Kasumi-1 (cell line): ENCODE measurements around the gene GID8.
"Not testable (repeated sequence)": the region's sequence is repeated elsewhere in the genome, so short reads cannot be mapped to it uniquely, and the experiment has no call there.

Source experiments
- DNase-seq, 2 experiments: peaks; one replicate each; lab custom pipeline; 2025; lab: John Stamatoyannopoulos, UW

The GID8 gene

GRCh38 chr20:62958388-62959100 is 20.6 kb downstream of the GID8 start:
- no peak for DNase-seq

- DNase-seq = peak; percentile 36 to 57
These were observed 21.4 kb downstream of the GID8 start for GRCh38 chr20:62959101-62959971.

DNA sequence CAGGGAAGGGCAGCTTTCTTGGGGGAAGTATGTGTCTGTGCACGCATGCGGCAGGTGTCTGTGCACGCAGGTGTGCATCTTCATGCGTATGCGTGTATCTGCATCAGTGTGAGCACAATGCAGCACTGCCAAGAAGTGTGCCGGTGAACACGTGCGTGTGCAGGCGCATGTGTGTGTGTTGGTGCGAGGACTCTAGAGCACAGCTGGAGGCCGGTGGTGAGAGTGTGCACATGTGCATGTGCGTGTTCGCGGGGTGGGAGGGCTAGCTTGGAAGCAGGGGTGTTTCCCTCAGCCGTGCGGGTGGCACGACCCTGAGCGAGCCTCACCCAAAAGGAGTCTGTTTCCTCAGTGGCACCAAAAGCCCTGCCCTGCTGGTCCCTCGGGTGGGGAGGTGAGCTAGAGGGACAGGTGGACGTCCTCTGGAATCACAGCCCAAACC is 22.1 kb downstream of the GID8 start:
- DNase-seq = no peak

DNA sequence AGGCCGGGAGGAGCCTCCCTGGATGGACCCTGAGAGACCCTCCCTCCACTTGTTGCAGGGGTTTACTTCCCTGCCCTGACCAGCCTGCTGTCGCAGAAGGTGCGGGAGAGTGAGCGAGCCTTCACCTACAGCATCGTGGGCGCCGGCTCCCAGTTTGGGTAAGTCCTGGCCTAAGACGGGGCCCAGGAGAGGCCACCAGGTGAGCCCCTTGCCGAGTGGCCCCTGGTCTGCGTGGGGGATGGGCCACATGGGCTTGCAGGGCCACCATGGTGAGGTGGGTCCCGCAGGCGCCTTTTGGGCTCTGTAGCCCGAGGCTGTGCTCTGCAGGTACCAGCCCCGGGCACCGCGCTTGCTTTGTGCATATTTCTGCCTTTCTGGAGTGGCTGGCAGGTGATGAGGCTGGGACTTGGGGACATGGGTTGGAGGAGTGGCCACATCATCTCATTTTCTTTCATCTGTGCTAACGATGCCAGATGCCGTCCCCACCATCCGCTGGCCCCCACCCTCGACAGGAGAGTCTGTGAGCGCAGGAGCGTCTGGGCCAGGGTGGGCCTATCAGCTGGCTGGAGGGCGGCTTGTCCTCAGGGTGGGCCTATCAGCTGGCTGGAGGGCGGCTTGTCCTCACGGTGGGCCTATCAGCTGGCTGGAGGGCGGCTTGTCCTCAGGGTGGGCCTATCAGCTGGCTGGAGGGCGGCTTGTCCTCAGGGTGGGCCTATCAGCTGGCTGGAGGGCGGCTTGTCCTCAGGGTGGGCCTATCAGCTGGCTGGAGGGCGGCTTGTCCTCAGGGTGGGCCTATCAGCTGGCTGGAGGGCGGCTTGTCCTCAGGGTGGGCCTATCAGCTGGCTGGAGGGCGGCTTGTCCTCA is 22.7 kb downstream of the GID8 start:
- not testable (repeated sequence) for DNase-seq

DNA sequence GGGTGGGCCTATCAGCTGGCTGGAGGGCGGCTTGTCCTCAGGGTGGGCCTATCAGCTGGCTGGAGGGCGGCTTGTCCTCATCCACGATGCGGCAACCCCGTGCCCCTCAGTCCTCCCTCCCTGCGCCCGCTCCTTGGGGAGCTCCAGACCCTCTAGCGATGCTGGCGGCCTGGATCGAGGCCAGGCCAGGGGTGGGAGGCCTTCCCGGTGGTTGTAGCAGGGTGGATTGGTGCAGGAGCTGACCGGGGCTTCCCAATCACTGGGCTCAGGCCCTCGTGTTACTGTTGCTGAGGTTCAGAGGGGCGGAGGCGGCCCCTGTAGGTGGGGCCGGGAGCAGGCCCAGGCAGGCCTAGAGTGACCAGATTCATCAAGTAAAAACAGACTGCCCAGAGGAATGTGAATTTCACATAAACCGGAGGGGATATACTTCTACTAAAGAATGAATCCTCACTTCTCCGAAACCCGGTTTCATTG is 23.4 kb downstream of the GID8 start:
- no peak for DNase-seq

DNA sequence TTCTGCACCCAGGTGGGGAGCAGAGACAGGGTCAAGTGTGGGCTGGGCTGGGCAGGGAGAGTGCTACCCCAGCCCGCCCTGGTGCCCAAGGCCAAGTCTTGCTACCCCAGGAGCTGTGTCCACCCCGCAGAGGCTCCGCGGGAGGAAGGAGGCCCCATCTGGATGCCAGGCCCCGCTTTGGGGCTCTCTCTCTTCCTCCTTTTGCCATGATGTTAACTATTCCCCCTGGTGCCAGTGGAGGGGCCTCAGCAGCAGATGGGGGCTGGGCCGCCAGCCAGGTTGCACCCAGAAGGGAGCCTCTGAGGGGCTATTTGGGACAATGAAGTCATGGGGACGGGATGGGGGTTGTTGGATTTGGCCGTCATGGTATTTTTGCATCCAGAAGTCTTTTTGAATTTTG is 23.9 kb downstream of the GID8 start:
- DNase-seq = no peak

DNA sequence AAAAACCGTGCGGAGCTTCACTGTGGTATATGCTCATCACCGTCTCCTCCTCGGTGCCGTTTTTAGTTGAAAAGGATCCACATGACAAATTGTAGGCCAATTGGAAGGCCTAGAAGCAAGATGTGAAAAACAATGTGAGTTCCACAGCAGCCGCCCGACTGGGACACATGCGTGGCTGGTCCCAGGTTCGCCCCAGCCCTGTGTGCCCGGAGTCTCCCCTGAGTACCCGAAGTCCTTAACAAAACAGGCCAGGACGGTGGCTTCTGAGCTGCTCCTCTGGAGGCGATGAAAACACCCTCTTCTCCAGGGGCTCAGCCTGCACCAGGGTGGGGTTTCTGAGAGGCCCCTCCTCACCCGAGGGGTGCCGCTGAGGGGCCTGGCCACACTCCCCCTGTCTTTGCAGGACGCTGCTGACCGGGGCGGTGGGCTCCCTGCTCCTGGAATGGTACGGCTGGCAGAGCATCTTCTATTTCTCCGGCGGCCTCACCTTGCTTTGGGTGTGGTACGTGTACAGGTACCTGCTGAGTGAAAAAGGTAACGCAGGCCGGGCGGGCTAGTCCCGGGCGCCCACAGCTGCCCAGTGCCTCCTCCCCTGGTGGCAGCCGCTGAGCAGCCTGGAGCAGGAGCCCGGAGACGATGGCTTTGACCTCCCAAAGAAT is 24.4 kb downstream of the GID8 start:
- no peak for DNase-seq

DNA sequence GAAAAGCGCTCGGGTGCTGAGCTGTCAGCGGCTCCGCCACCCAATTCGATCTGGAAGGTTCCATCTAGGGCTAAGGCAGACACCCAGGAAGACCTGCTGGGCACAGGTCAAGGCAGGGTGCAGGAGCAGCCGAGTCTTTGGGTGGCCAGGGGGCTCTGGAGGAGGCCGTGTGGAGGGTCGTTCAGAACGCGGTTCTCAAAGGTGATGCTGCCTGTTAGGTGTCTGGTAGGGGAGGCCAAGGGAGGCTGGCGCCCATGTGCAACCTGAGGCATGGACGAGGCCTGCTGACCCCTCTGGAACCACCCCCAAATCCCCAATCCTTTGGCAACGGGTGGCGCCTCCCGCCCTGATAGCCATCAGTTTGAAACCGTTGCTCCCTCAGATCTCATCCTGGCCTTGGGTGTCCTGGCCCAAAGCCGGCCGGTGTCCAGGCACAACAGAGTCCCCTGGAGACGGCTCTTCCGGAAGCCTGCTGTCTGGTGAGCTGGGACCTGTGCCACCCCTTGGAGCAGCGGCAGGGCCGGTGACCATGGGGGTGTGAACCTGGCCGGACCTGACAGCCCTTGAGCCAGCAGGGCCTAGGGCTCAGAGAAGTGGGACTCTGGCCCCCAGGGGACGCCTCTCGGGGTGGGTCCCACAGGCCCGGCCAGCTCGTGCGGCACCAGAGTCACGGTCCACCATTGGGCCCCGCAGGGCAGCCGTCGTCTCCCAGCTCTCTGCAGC is 25.1 kb downstream of the GID8 start:
- DNase-seq = no peak

GRCh38 chr20:62963614-62964397 is 25.9 kb downstream of the GID8 start:
- DNase-seq = no peak

DNA sequence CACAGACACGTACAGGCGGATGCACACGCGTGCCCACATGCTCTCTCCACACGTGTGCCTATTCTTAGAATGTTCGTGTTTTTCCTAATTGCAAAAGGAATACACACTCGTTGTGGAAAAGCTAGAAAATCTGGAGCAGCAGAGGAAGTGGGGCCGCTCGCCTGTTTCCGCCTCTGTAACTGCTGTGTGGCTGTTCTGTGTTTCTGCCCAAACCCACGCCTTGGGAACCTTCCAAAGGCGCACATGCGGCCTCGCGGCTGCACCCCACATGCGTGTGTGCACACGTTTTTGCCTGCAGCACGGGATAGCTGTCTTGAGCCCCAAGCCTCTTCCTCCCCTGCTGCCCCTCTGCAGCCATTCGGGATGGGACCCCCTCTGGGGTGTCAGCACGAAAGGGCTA is 26.8 kb downstream of the GID8 start:
- peak; percentile 53 to 60 for DNase-seq

GRCh38 chr20:62965363-62965771 is 27.4 kb downstream of the GID8 start:
- no peak for DNase-seq

GRCh38 chr20:62966212-62967148 is 28.5 kb downstream of the GID8 start:
- no peak for DNase-seq

DNA sequence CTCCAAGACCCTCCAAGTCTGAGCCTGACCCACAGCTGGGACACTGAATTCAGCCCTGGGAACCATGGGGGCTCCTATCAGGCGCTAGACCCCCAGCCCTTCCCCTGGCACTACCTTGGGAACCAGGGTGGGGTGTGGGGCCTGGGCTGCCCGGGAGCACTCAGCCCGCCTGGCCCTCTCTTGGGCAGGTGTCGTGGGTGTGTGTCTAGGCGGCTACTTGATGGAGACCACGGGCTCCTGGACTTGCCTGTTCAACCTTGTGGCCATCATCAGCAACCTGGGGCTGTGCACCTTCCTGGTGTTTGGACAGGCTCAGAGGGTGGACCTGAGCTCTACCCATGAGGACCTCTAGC is 29.2 kb downstream of the GID8 start:
- DNase-seq = no peak

DNA sequence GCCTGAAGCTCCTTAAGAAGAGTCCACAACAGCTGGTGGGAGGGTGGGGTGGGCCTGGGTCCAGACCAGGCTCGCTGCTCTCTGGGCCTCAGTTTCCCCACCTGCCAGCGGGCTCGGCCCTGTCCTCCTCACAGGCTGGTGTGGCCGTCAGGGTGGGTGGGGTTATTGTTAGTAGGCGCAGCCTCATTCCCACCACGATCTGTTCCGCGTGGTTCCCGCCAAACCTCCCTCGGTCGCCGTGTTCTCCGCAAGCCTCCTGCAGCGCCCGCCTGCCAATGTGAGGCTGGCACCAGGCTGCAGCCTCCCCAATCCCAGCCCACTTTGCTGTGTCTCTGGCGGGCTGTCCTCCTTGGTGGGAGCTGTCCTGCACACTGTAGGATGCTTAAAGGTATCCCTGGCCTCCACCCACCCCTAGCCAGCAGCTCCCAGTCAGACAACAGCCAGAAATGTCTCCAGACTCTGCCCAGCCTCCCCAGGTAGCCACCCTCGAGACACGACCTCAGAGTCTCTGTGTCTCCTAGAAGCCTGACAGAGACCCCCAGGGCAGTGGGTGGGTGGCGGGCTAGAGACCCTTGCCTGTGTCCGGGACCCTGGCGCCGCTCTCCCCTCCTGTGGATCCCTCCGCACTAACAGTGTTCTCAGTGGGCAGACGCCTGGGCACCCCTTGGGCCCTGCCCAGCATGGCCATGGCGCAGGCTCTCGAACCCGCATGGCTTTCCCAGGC is 29.8 kb downstream of the GID8 start:
- DNase-seq = no peak

DNA sequence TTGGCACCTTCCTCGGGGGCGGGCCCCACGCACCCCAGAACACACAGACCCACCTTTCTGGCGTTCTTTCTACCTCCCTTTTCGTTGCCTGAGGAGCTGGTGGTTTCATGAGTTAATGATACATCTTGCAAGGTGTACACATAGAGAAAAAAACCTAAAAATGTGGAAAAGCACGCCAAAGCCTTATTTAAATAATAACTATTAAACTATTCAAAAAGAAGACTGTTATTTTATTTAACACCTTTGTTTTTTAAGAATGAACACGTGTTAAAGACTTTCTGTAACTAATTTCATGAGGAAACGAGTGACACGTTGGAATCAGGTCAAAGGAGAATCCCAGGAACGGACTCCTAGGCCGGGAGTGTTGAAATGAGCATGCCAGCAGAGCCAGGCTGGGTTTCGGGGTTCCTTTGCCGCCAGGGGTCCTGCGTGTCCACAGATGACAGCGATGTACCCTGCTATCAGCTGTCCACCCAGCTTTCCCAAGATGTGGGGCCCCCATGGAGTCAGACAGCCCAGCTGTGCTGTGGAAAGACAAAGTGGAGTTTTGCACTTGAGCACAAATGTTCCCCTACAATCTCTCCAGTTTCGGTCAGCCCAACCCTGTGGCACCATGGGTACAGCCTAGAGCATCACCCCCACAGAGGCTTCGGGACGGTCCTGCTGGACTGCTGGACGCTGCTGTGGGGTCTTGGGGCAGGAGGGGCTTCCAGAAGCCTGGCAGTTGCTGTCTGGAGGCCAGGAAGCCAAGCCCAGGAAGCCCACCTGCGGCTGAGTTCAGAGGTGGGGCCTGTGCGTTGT is 30.6 kb downstream of the GID8 start:
- DNase-seq = no peak

- DNase-seq = peak; percentile 13 to 20
These were observed 31.3 kb downstream of the GID8 start for GRCh38 chr20:62969179-62969760.

- DNase-seq = no peak
These were observed 32.0 kb downstream of the GID8 start for GRCh38 chr20:62969939-62970306.
